ENCODE results near the gene GID8. TPM values are rescaled to one million over a fixed set of nuclear protein-coding genes. Genes with fewer than 3 reads are reported as not detected.

The GID8 gene
- total and polyA plus RNA-seq, 2 of the 4 experiments (the other 2 are of a cell fraction) = 21.5 to 33.9 TPM

- no peak overlapping the region for H3K9ac ChIP-seq (ENCODE audit: low read depth, low read length)
- TF ChIP-seq RFX5 (IDR thresholded peaks at IDR 0.05; ENCODE audit: low read depth, low read length) (no peak), CTCF (conservative IDR thresholded peaks at IDR 0.05; ENCODE audit: low read depth, low read length) (no peak), CEBPB (IDR thresholded peaks at IDR 0.05; ENCODE audit: low read depth, low read length) (no peak), BHLHE40 (IDR thresholded peaks at IDR 0.05; ENCODE audit: low read depth, low read length) (no peak), MAZ (IDR thresholded peaks at IDR 0.05; ENCODE audit: borderline replicate concordance, low read depth, low read length) (no peak), MAFK (IDR thresholded peaks at IDR 0.05; ENCODE audit: low read depth, low read length) (no peak), FOS (IDR thresholded peaks at IDR 0.05; ENCODE audit: low read depth, low read length) (no peak), USF2 (IDR thresholded peaks at IDR 0.05; ENCODE audit: low read depth, low read length) (no peak), NFE2L2 (IDR thresholded peaks at IDR 0.05; ENCODE audit: low read depth, low read length) (no peak), ELK1 (IDR thresholded peaks at IDR 0.05; ENCODE audit: borderline replicate concordance, low read depth, low read length) (no peak), RAD21 (IDR thresholded peaks at IDR 0.05; ENCODE audit: low read length) (no peak), RCOR1 (IDR thresholded peaks at IDR 0.05; ENCODE audit: insufficient replicate concordance, low read length) (no peak), MXI1 (IDR thresholded peaks at IDR 0.05; ENCODE audit: borderline replicate concordance, low read depth, low read length) (no peak), POLR2A (IDR thresholded peaks at IDR 0.05; ENCODE audit: low read depth, low read length) (no peak), CHD1 (IDR thresholded peaks at IDR 0.05; ENCODE audit: low read depth, low read length) (no peak), SMC3 (IDR thresholded peaks at IDR 0.05; ENCODE audit: low read depth, low read length) (no peak)
- 87% methylated on average over 4 of the region's 25 CpGs; no CpG with 5 or more reads in 1 of the 2 experiments for WGBS, 2 experiments (ENCODE audit: extremely low coverage in 2 of 2, insufficient read length in 1 of 2)
- no peak overlapping the region for H2BK15ac ChIP-seq (ENCODE audit: low read depth, low read length)
- H3K79me1 ChIP-seq (ENCODE audit: low read depth in 1 of 2, low read length in 2 of 2) = peaks cover 25 to 73% of the 10 kb centered on the region in 2 experiments
- no peak overlapping the region for H4K8ac ChIP-seq (ENCODE audit: low read depth in 2 of 2, low read length in 2 of 2)
- peaks cover 5% of the 10 kb centered on the region; the same call in 1 of the 2 replicates for H3K9me1 ChIP-seq (ENCODE audit: insufficient read depth, low read length)
- H4K5ac ChIP-seq (ENCODE audit: low read depth, low read length) = no peak overlapping the region
- H3K4ac ChIP-seq (ENCODE audit: low read depth, low read length) = no peak overlapping the region
- H2BK5ac ChIP-seq (ENCODE audit: low read depth, low read length, poor library complexity, severe bottlenecking) = no peak overlapping the region
- H2AFZ ChIP-seq (replicated peaks; ENCODE audit: low read length, poor library complexity) = no peak overlapping the region
- no peak overlapping the region for H3K14ac ChIP-seq (replicated peaks; ENCODE audit: low read depth, low read length)
- peak overlapping the region; percentile 25 for H2AK9ac ChIP-seq (replicated peaks; ENCODE audit: low read depth, low read length, poor library complexity)
- H3K36me3 ChIP-seq (ENCODE audit: control insufficient read depth, insufficient read depth, low read length) = peaks cover 66% of the 10 kb centered on the region
- no peak overlapping the region for H3K23ac ChIP-seq (ENCODE audit: low read depth, low read length)
- H3K27me3 ChIP-seq (ENCODE audit: control insufficient read depth, insufficient read depth, low read length) = no peaks in the 10 kb centered on the region
- ChIA-PET POLR2A (ENCODE audit: unreplicated experiment) (no interaction called here), CTCF (no interaction called here)
- H3K56ac ChIP-seq (ENCODE audit: extremely low read depth, insufficient read depth, low read length) = no peak overlapping the region
- intact Hi-C loops (cut with micrococcal nuclease) (no loop called here), dilution Hi-C loops (cut with HindIII; ENCODE audit: low sequenced_read_pairs, unreplicated experiment) (no loop called here), in situ Hi-C loops (cut with MboI; ENCODE audit: low sequenced_read_pairs) (no loop called here)
- ATAC-seq (ENCODE audit: low read depth) (no peak), DNase-seq (no peak)
- peaks cover 38% of the 10 kb centered on the region for H4K20me1 ChIP-seq (ENCODE audit: insufficient read depth, low read length)
- BruUV-seq (replicated peaks) = no TSS peak
- peaks cover 4% of the 10 kb centered on the region; the same call in 1 of the 2 replicates for H3K4me1 ChIP-seq (ENCODE audit: control insufficient read depth, insufficient read depth, low read length)
- H4K91ac ChIP-seq (ENCODE audit: insufficient read depth, low read depth, low read length) = no peak overlapping the region
- H3K18ac ChIP-seq (ENCODE audit: low read depth, low read length) = no peak overlapping the region
- no peak overlapping the region for H2AK5ac ChIP-seq (ENCODE audit: low read depth, low read length)
- H3K4me2 ChIP-seq (ENCODE audit: low read depth, low read length) = no peak overlapping the region
- H3K4me3 ChIP-seq (ENCODE audit: insufficient read depth, low read depth, low read length) = no peak overlapping the region
- H2BK20ac ChIP-seq (ENCODE audit: low read depth, low read length) = no peak overlapping the region
- H3K27ac ChIP-seq (ENCODE audit: insufficient read depth, low read length) = no peak overlapping the region
- no peak overlapping the region for H2BK120ac ChIP-seq (ENCODE audit: low read depth, low read length)
- peaks cover 2% of the 10 kb centered on the region; the same call in 1 of the 2 replicates for H3K9me3 ChIP-seq (ENCODE audit: control insufficient read depth, insufficient read depth, low read length)
Observed at GRCh38 chr20:62945771-62946339, 7.9 kb downstream of the GID8 start.

Data from IMR-90 (cell line).